Stimulated activated CD4-positive, alpha-beta T cell treated with anti-CD3 and anti-CD28 coated beads, TNF-alpha, amount 100 ng/mL, for 4 hours (primary cell): ENCODE results near the gene CALML5.

ENCODE experiments used
- DNase-seq, 3 experiments: peaks; one replicate each; pipeline ENCODE4 v3.0.0-alpha.2; 2020; ENCODE audit warnings: low read depth in 3 of 3

Gene CALML5

GRCh38 chr10:5515948-5516761 lies 16.8 kb upstream of the CALML5 start:
- no peak for DNase-seq

GRCh38 chr10:5514226-5514850 lies 15.0 kb upstream of the CALML5 start:
- DNase-seq, result no peak

GRCh38 chr10:5512881-5513612 lies 13.7 kb upstream of the CALML5 start:
- peak in 1 of 3 experiments; percentile 5 for DNase-seq

GRCh38 chr10:5512331-5512730 lies 13.0 kb upstream of the CALML5 start:
- DNase-seq, result no peak

GRCh38 chr10:5511885-5512280 lies 12.5 kb upstream of the CALML5 start:
- DNase-seq, result no peak

GRCh38 chr10:5511231-5511884 lies 12.0 kb upstream of the CALML5 start:
- no peak for DNase-seq

- no peak for DNase-seq
Observed at GRCh38 chr10:5510281-5511072, 11.1 kb upstream of the CALML5 start.

GRCh38 chr10:5509691-5510090 lies 10.3 kb upstream of the CALML5 start:
- no peak for DNase-seq

GRCh38 chr10:5509236-5509635 lies 9.9 kb upstream of the CALML5 start:
- DNase-seq, result no peak

- DNase-seq, result no peak
Observed at GRCh38 chr10:5508786-5509185, 9.4 kb upstream of the CALML5 start.

GRCh38 chr10:5508161-5508604 lies 8.8 kb upstream of the CALML5 start:
- no peak for DNase-seq

GRCh38 chr10:5507649-5508131 lies 8.3 kb upstream of the CALML5 start:
- no peak for DNase-seq

GRCh38 chr10:5506751-5507648 lies 7.6 kb upstream of the CALML5 start:
- no peak for DNase-seq

- no peak for DNase-seq
Observed at GRCh38 chr10:5506246-5506645, 6.9 kb upstream of the CALML5 start.

GRCh38 chr10:5504146-5505072 lies 5.0 kb upstream of the CALML5 start:
- DNase-seq, result no peak

- no peak for DNase-seq
Observed at GRCh38 chr10:5503477-5503835, 4.1 kb upstream of the CALML5 start.

- no peak for DNase-seq
Observed at GRCh38 chr10:5502571-5503476, 3.5 kb upstream of the CALML5 start.

GRCh38 chr10:5502061-5502521 lies 2.7 kb upstream of the CALML5 start:
- DNase-seq, result no peak
